Stimulated activated CD8-positive, alpha-beta memory T cell treated with anti-CD3 and anti-CD28 coated beads, Interleukin-7, amount 100 ng/mL, for 24 hours (primary cell): ENCODE results near the gene WDR35.

ENCODE experiments used
- DNase-seq: peaks from one replicate; pipeline ENCODE4 v3.0.0-alpha.2; 2020; ENCODE audit warnings: low read depth

WDR35 gene

GRCh38 chr2:19870792-19871191 is 119.1 kb downstream of the WDR35 start:
- DNase-seq: no peak

DNA sequence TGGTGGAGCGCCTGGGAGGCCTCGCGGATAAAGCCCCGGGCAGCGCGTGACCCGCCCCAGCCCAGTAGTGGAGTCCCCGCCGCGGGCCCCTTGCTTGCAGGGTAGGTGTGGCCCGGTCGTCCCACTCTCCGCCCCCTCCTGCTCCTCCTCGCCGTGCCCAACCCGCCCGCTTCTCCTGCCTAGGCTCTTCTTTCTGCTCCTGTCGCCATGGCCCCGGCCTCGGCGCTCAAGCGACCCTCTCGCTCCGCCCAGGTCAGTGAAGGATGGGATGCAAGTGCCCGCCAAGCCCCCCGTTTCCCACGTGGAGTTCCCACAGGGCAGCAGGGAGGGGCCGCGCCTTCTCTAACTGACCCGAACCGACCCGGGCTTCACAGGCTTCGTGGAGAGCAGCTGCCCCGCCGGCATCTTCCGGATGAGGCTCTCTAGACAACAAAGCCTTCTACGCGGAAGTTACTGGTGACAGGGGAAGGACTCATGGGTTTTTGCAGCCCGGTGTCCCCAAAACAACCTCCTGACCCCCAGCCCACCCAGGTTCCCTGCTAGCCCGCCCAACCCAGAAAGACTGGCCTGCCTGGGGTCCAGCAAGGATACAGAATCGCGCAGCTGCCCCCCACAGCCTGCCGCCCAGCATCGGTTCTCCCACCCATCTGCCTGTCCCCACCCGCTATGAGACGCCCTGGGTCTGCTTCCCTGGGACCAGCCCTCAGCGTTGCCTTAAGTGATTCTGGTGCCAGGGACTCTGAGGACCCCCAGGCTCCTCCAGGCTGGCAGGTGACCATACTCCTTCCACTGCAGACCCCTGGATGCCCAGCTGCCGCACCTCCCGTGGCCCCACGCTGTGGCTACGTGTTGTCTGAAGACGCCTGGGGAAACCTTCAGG is 121.0 kb downstream of the WDR35 start:
- peak; percentile 45 for DNase-seq

- no peak for DNase-seq
Measured at GRCh38 chr2:19868224-19868623, 121.7 kb downstream of the WDR35 start.

DNA sequence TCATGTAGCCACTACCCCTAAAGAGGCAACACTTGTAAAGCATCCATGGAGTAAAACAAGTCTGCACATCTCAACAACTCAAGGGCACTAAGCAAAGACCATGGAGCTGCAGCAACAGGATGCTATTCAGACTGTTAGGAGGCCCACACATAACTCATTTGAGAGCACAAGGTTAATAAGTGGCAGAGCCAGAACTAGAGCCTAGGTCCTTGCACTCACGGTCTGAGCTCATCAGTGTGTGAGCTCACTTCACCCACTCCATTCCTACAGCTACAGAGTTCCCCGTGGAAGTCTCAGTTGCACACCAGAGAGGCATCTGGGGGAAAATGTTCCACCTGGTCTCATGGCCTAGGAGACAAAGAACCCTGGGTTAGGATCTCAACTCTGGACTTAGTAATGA is 123.1 kb downstream of the WDR35 start:
- DNase-seq: no peak

DNA sequence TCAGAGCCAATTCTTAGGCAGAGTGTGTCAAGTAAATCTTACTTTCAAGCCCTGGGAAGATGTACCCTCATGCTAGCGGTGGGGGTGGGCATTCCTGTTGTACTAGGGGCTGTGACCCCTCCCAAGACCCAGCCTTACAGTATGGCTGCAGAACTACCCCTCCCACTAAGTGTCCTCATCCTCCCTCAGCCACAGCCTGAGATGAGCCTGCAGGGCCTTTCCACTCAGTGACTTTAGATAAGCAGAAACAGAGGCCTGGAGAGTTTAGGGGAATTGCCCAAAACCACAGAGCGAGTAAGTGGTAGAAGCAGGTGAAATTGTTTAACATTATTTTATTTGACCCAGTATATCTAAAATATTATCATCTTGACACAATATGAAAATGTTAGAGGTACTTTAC is 124.8 kb downstream of the WDR35 start:
- no peak for DNase-seq

DNA sequence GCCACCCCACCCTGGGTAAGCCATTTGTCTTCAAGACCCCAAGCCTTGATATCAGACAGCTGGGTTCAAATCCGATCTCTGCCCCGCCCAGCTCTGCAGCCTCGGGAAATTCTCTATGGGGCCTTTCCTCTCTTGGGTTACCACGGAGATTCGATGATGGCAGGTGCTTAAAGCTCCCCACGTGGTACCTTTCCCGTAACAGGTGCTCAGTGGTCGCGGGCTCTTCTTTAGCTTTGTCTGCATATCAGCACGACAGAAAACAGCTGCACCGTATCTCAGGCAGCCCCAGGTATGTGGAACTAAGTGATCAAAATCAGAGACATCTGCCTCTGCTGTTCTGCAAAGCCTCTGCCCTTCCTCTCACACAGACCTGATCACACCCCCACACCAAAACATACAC is 125.5 kb downstream of the WDR35 start:
- DNase-seq: no peak

DNA sequence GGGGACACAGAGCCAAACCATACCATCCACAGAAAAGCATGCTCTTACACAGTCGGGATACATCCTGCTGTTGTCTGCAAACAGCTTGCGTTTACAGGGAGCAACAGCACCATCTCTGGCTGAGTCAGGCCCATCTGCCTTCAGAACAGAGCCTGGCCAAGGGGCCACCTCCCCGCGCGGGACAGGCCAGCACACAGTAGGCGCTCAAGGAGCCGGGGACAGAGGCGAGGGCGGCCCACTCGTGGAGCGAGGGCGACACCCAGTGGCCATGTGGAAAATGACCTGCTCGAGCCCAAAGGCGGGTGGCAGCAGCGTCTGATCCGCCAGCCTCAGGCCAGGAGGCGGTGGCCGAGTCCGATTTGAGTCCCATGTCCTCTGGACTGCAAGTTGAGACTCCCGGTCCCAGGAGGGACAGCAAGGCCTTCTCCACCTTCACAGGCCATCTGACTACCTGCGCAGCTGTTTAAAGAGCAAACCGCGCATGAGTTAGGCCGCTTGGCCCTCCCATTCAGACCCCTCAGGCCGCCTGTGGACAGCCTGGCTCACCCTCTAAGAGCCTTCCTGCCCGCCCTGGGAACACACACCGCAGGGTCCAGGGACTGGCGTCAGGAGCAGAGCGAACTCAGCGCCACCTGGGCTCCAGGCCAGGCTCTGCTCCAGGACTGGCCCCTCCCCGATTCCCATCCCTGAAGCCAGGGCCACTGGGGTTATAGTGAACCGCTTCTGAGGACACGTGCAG is 126.4 kb downstream of the WDR35 start:
- DNase-seq: peak; percentile 48

- no peak for DNase-seq
Measured at GRCh38 chr2:19861813-19862212, 128.1 kb downstream of the WDR35 start.
